ENCODE data around the gene QRICH2. TPM values are rescaled to one million over a fixed set of nuclear protein-coding genes. Genes with fewer than 3 reads are reported as not detected.

QRICH2 gene
- total RNA-seq, 6 donors from 2014 or later = 1.7 to 9.4 (median 2.8) TPM

- Histone ChIP-seq H3K9me3 (no peaks in the 10 kb centered on the region), H3K36me3 (peaks cover 0 to 20% (median 18%) of the 10 kb centered on the region in 4 donors), H3K4me3 (no peak overlapping the region), H3K4me1 (peaks cover 49 to 65% (median 54%) of the 10 kb centered on the region in 4 donors), H3K27me3 (no peaks in the 10 kb centered on the region), H3K27ac (peak overlapping the region; percentile 10 to 84 (median 48))
- peak in 1 of 2 donors; percentile 82 for DNase-seq
- no peak for ATAC-seq (ENCODE audit: low FRiP score in 2 of 2)
- TF ChIP-seq CTCF (IDR thresholded peaks at IDR 0.05) (no peak), EP300 (IDR thresholded peaks at IDR 0.05) (no peak), POLR2A (IDR thresholded peaks at IDR 0.05) (no peak), POLR2AphosphoS5 (IDR thresholded peaks at IDR 0.05) (no peak)
- 39 to 47% methylated on average over 8 to 21 of the region's 21 CpGs for WGBS, 2 donors
These were observed 33.7 kb downstream of the QRICH2 start for GRCh38 chr17:76274112-76274956.

GRCh38 chr17:76273445-76274111 is 34.5 kb downstream of the QRICH2 start:
- H3K27me3 ChIP-seq = no peaks in the 10 kb centered on the region
- peak overlapping the region in 3 of 4 donors; percentile 10 to 84 (median 51) for H3K27ac ChIP-seq
- peaks cover 2 to 25% (median 21%) of the 10 kb centered on the region in 4 donors for H3K36me3 ChIP-seq
- ATAC-seq (ENCODE audit: low FRiP score in 2 of 2) (no peak), DNase-seq (peak in 1 of 2 donors; percentile 70)
- WGBS, 2 donors = 43 to 68% methylated on average over 12 to 15 of the region's 26 CpGs
- H3K4me3 ChIP-seq = no peak overlapping the region
- TF ChIP-seq CTCF (IDR thresholded peaks at IDR 0.05) = no peak
- TF ChIP-seq POLR2AphosphoS5 (IDR thresholded peaks at IDR 0.05) = no peak
- no peak for TF ChIP-seq EP300 (IDR thresholded peaks at IDR 0.05)
- TF ChIP-seq POLR2A (IDR thresholded peaks at IDR 0.05) = peak in 1 of 4 donors; percentile 17
- peaks cover 55 to 67% (median 58%) of the 10 kb centered on the region in 4 donors for H3K4me1 ChIP-seq
- no peaks in the 10 kb centered on the region for H3K9me3 ChIP-seq

- peak in 1 of 2 donors; percentile 10 for ATAC-seq (ENCODE audit: low FRiP score in 2 of 2)
- WGBS, 2 donors = 67 to 70% methylated on average over 16 to 18 of the region's 19 CpGs
- peak in 1 of 2 donors; percentile 84 for DNase-seq
- H3K9me3 ChIP-seq = no peaks in the 10 kb centered on the region
- peaks cover 63 to 75% (median 66%) of the 10 kb centered on the region in 4 donors for H3K4me1 ChIP-seq
- peak overlapping the region; percentile 54 to 84 (median 82) for H3K27ac ChIP-seq
- TF ChIP-seq POLR2AphosphoS5 (IDR thresholded peaks at IDR 0.05) (no peak), EP300 (IDR thresholded peaks at IDR 0.05) (no peak), CTCF (IDR thresholded peaks at IDR 0.05) (no peak), POLR2A (IDR thresholded peaks at IDR 0.05) (no peak)
- peak overlapping the region in 3 of 4 donors; percentile 40 to 53 (median 49) for H3K4me3 ChIP-seq
- H3K36me3 ChIP-seq = peaks cover 2 to 25% (median 21%) of the 10 kb centered on the region in 4 donors
- no peaks in the 10 kb centered on the region for H3K27me3 ChIP-seq
These were observed 35.3 kb downstream of the QRICH2 start for GRCh38 chr17:76272541-76273444.

GRCh38 chr17:76271669-76272540 is 36.2 kb downstream of the QRICH2 start:
- peaks cover 2 to 25% (median 21%) of the 10 kb centered on the region in 4 donors for H3K36me3 ChIP-seq
- peak overlapping the region in 3 of 4 donors; percentile 40 to 53 (median 49) for H3K4me3 ChIP-seq
- peak in 1 of 4 donors; percentile 47 for TF ChIP-seq POLR2A (IDR thresholded peaks at IDR 0.05)
- no peak for TF ChIP-seq EP300 (IDR thresholded peaks at IDR 0.05)
- TF ChIP-seq POLR2AphosphoS5 (IDR thresholded peaks at IDR 0.05) = peak; percentile 36 to 40
- H3K9me3 ChIP-seq = no peaks in the 10 kb centered on the region
- H3K4me1 ChIP-seq = peaks cover 72 to 84% (median 75%) of the 10 kb centered on the region in 4 donors
- DNase-seq (peak; percentile 51 to 87), ATAC-seq (ENCODE audit: low FRiP score in 2 of 2) (peak; percentile 9 to 23)
- H3K27ac ChIP-seq = peak overlapping the region; percentile 54 to 84 (median 82)
- WGBS, 2 donors = 8 to 26% methylated on average over 7 to 26 of the region's 38 CpGs
- no peaks in the 10 kb centered on the region for H3K27me3 ChIP-seq
